Measurements from ENCODE around the gene TEX261.

GRCh38 chr2:70978341-70979179, 16.1 kb downstream of the TEX261 start, which contains the start of gene ANKRD53:
- TF ChIP-seq, protein P1, sequence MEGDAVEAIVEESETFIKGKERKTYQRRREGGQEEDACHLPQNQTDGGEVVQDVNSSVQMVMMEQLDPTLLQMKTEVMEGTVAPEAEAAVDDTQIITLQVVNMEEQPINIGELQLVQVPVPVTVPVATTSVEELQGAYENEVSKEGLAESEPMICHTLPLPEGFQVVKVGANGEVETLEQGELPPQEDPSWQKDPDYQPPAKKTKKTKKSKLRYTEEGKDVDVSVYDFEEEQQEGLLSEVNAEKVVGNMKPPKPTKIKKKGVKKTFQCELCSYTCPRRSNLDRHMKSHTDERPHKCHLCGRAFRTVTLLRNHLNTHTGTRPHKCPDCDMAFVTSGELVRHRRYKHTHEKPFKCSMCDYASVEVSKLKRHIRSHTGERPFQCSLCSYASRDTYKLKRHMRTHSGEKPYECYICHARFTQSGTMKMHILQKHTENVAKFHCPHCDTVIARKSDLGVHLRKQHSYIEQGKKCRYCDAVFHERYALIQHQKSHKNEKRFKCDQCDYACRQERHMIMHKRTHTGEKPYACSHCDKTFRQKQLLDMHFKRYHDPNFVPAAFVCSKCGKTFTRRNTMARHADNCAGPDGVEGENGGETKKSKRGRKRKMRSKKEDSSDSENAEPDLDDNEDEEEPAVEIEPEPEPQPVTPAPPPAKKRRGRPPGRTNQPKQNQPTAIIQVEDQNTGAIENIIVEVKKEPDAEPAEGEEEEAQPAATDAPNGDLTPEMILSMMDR (IDR thresholded peaks at IDR 0.05; ENCODE audit: insufficient read depth, low read length, poor library complexity, severe bottlenecking): no peak
- TF ChIP-seq EZH2phosphoT487 (conservative IDR thresholded peaks at IDR 0.05; ENCODE audit: low read length): no peak
